PFSK-1 (cell line): ENCODE data around the gene RASGRP4.

ENCODE experiments used
- FOXP2 ChIP-seq: optimal IDR thresholded peaks from 2 replicates; pipeline ENCODE3; 2011; ENCODE audit warnings: borderline replicate concordance, control low read depth, inconsistent platforms; ENCODE audit not compliant: insufficient read depth; ENCODE audit errors: extremely low read length, extremely low read depth
- POLR2AphosphoS5 ChIP-seq: IDR thresholded peaks from 2 replicates; pipeline ENCODE4 v1.6.1; 2012; ENCODE audit warnings: low read depth, mild to moderate bottlenecking, control low read depth, low read length, moderate library complexity
- SIN3A ChIP-seq: IDR thresholded peaks from 2 replicates; pipeline ENCODE4 v1.6.1; 2012; ENCODE audit warnings: mild to moderate bottlenecking, low read length, moderate library complexity, borderline replicate concordance; ENCODE audit not compliant: insufficient read depth
- TAF1 ChIP-seq: IDR thresholded peaks from 2 replicates; pipeline ENCODE4 v1.6.1; 2012; ENCODE audit warnings: low read length, control low read depth, borderline replicate concordance; ENCODE audit not compliant: insufficient read depth
- TF ChIP-seq, protein P1 (sequence below), 2 experiments: IDR thresholded peaks; 2 replicates each; pipeline versions ENCODE4 v1.6.1 to v1.8.0; 2011 to 2012; ENCODE audit warnings: low read depth in 2 of 2, low read length in 2 of 2, control low read depth in 1 of 2, inconsistent platforms in 1 of 2, mild to moderate bottlenecking in 1 of 2, moderate library complexity in 1 of 2; ENCODE audit not compliant: insufficient read depth in 1 of 2

Gene RASGRP4

DNA sequence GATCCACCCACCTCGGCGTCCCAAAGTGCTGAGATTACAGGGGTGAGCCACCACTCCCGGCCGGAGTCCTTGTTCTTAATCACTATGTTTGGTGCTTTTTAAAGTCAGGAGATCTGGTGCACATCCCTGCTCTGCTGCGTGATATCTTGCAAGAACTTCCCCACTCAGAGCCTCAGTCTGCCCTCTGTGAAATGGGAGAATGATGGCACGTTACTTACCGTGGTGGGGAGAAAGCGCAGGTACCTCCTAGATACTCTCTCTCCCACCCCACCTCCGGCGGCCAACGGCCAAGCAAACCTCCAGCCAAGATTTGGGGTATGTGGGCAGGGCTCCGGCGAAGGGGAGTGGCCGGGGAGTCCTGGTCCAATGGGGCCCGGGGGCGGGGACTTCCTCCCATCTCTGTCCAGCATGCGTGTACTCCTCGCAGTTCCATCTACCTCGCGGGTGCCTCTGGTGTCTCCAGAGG is 7.3 kb upstream of the RASGRP4 start, which contains the start of gene RYR1:
TSS of gene RYR1 (plus strand) at position 424 of the 466 bp plus-strand sequence. CDS start 139 bp downstream, outside the sequence.
- TF ChIP-seq, protein P1, sequence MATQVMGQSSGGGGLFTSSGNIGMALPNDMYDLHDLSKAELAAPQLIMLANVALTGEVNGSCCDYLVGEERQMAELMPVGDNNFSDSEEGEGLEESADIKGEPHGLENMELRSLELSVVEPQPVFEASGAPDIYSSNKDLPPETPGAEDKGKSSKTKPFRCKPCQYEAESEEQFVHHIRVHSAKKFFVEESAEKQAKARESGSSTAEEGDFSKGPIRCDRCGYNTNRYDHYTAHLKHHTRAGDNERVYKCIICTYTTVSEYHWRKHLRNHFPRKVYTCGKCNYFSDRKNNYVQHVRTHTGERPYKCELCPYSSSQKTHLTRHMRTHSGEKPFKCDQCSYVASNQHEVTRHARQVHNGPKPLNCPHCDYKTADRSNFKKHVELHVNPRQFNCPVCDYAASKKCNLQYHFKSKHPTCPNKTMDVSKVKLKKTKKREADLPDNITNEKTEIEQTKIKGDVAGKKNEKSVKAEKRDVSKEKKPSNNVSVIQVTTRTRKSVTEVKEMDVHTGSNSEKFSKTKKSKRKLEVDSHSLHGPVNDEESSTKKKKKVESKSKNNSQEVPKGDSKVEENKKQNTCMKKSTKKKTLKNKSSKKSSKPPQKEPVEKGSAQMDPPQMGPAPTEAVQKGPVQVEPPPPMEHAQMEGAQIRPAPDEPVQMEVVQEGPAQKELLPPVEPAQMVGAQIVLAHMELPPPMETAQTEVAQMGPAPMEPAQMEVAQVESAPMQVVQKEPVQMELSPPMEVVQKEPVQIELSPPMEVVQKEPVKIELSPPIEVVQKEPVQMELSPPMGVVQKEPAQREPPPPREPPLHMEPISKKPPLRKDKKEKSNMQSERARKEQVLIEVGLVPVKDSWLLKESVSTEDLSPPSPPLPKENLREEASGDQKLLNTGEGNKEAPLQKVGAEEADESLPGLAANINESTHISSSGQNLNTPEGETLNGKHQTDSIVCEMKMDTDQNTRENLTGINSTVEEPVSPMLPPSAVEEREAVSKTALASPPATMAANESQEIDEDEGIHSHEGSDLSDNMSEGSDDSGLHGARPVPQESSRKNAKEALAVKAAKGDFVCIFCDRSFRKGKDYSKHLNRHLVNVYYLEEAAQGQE (IDR thresholded peaks at IDR 0.05; ENCODE audit: insufficient read depth in 1 of 2, low read depth in 2 of 2, low read length in 2 of 2): no peak
- TF ChIP-seq SIN3A: no peak
- no peak for TF ChIP-seq FOXP2
- TF ChIP-seq POLR2AphosphoS5: no peak
- no peak for TF ChIP-seq TAF1

DNA sequence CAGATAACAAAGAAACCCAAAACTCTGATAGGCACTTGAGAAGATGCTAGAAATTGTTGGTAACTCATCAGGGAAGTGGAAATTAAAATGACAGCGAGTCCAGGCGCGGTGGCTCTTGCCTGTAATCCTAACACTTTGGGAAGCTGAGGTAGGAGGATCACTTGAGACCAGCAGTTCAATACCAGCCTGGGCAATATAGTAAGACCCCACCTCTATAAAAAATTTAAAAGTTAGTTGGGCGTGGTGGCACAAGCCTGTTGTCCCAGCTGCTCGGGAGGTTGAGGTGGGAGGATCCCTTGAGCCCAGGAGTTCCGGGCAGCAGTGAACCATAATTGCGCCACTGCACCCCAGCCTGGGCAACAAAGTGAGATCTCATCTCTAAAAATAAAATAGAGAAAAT is 4.9 kb upstream of the RASGRP4 start:
- no peak for TF ChIP-seq POLR2AphosphoS5

DNA sequence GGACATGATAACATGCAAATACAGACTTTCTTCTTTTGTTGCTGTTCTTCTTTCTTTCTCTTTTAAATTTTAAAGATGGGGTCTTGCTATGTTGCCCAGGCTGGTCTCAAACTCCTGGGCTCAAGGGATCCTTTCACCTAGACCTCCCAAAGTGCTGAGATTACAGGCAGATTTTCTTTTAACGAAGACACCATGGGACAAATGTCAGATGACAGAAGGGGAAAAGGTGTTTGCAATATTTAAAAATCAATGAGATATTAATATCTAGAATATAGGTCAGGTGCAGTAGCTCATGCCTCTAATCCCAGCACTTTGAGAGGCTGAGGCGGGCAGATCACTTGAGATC is 3.8 kb upstream of the RASGRP4 start:
- TF ChIP-seq SIN3A (no peak), POLR2AphosphoS5 (no peak), TAF1 (no peak)
- TF ChIP-seq, protein P1 (IDR thresholded peaks at IDR 0.05; ENCODE audit: insufficient read depth in 1 of 2, low read depth in 2 of 2, low read length in 2 of 2): no peak

DNA sequence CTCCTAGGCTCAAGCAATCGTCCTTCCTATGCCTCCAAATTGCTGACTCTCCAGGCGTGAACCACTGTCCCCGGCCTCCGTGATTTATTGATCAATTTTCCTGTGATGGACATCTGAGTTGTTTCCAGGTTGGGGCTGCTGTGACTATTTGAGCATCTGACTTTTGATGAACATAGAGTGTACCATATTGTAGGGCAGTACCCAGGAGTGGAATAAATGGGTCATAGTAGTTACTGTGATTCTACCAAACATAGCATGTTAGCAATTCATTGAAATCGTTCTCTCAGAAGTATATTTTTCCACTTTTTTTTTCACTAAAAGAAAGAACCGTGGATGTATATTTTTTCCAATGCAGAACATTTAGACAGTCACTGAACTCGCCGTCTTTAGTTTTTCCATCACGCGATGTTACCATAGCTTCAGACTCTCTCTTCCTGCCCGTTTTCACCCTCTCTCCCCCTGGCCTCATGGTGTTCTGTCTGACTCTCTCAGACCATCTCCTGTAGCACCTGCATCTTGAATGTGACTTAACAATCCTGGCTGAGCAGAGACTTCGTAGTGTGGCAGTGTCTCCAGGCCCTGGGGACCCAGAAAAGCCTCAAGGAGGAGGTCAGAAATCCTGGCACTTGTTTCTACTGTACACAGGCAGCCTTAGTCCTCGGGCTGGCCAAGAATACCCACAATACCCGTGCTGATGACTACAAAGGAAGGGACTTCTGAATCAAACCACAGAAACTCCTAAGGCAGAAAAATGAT is 3.2 kb upstream of the RASGRP4 start:
- TF ChIP-seq POLR2AphosphoS5 (no peak), TAF1 (no peak), SIN3A (no peak), FOXP2 (no peak)
- TF ChIP-seq, protein P1 (IDR thresholded peaks at IDR 0.05; ENCODE audit: insufficient read depth in 1 of 2, low read depth in 2 of 2, low read length in 2 of 2): no peak

DNA sequence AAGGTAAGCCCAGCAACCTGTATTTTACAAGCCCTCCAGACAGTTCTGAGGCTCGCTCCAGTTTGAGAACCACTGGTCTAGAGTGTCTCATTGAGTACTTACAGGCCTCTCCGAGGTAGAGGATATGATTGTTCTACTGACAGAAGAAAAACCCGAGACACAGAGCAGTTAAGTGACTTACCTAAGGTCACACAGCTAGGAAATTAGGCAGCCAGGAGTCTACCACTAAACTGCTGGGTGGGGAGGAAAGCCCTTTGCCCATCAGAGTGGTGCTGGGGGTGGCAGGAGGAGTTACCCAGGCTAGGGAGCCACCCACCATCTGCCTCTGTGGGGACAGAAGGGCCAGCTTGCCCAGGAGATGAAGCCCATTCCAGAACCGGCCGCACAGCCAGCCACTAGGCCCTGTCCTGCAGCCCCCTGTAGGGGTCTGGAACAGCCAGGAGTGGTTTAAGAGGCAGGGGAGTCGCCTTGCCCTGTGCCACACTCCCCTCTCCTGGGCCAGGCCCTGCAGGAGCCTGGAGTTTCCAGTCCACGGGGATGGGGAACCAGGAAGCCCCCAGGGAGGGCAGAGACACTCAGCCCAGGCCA is 703 bp downstream of the RASGRP4 start:
- no peak for TF ChIP-seq TAF1
- TF ChIP-seq SIN3A: no peak
- TF ChIP-seq, protein P1 (IDR thresholded peaks at IDR 0.05; ENCODE audit: insufficient read depth in 1 of 2, low read depth in 2 of 2, low read length in 2 of 2): no peak
- TF ChIP-seq FOXP2: no peak
- no peak for TF ChIP-seq POLR2AphosphoS5
